H1 (cell line): Measurements from ENCODE around the gene LTF. TPM values are rescaled to one million over a fixed set of nuclear protein-coding genes. Genes with fewer than 3 reads are reported as not detected.

ENCODE experiments used
- CTCF ChIA-PET: fragments of 300-600 bp; sonication (Branson Sonifier 250); formaldehyde crosslinking; loops from one replicate; lab custom pipeline; 2021; ENCODE audit not compliant: partially characterized antibody; lab: Charles Lee
- POLR2A ChIA-PET: fragments of 300-600 bp; sonication (Branson Sonifier 250); formaldehyde crosslinking; loops from one replicate; lab custom pipeline; 2021; ENCODE audit warnings: inconsistent platforms; ENCODE audit not compliant: partially characterized antibody; lab: Charles Lee
- DNase-seq, 2 experiments: peaks; one replicate each; pipeline versions ENCODE4 v3.0.0 to v3.0.0-alpha.2; 2010 to 2022; ENCODE audit warnings: low spot score in 2 of 2, low read depth in 1 of 2, mixed read lengths in 1 of 2
- FAIRE-seq: peaks from 2 replicates; lab custom pipeline; 2011; peaks lifted over from hg19 to GRCh38; lab: Jason Lieb, UNC
- H2AFZ ChIP-seq: 2 replicates; pipeline ENCODE4 v1.8.1; 2012; ENCODE audit warnings: low read length, inconsistent platforms
- H2AK5ac ChIP-seq: 2 replicates; pipeline ENCODE4 v1.6.1; 2013; ENCODE audit warnings: low read depth, low read length
- H2BK120ac ChIP-seq: replicated peaks from 2 replicates; pipeline ENCODE3; 2013; ENCODE audit warnings: low read depth, low read length, inconsistent platforms
- H2BK12ac ChIP-seq: 2 replicates; pipeline ENCODE4 v1.6.1; 2013; ENCODE audit warnings: low read depth, low read length
- H2BK15ac ChIP-seq: 2 replicates; pipeline ENCODE4 v1.6.1; 2013; ENCODE audit warnings: low read length
- H2BK20ac ChIP-seq: 2 replicates; pipeline ENCODE4 v1.6.1; 2013; ENCODE audit warnings: low read length
- H2BK5ac ChIP-seq: 2 replicates; pipeline ENCODE4 v1.6.1; 2013; ENCODE audit warnings: low read depth, low read length
- H3K14ac ChIP-seq: 2 replicates; pipeline ENCODE4 v1.6.1; 2013; ENCODE audit warnings: inconsistent platforms; ENCODE audit not compliant: insufficient read length
- H3K18ac ChIP-seq: 2 replicates; pipeline ENCODE4 v1.6.1; 2013; ENCODE audit warnings: low read length; ENCODE audit errors: extremely low read depth
- H3K23ac ChIP-seq: 2 replicates; pipeline ENCODE4 v1.6.1; 2013; ENCODE audit warnings: inconsistent platforms; ENCODE audit not compliant: insufficient read length
- H3K23me2 ChIP-seq: 2 replicates; pipeline ENCODE4 v1.6.1; 2013; ENCODE audit warnings: low read depth, low read length
- H3K27ac ChIP-seq: 2 replicates; pipeline ENCODE4 v1.6.1; 2011; ENCODE audit warnings: low read depth, low read length, inconsistent platforms
- H3K27me3 ChIP-seq, 4 experiments: replicated peaks in 1 of 4; 1 replicate in 1 of 4; 2 replicates in 3 of 4; pipeline versions ENCODE4 v1.6.1 to v1.8.1; 2011 to 2013; ENCODE audit warnings: low read length in 3 of 4, mild to moderate bottlenecking in 3 of 4, inconsistent platforms in 2 of 4, mixed read lengths in 2 of 4, moderate library complexity in 1 of 4; ENCODE audit not compliant: control insufficient read depth in 3 of 4, insufficient read depth in 3 of 4; ENCODE audit errors: extremely low read depth in 1 of 4
- H3K36me3 ChIP-seq, 4 experiments: 2 replicates each; pipeline versions ENCODE4 v1.6.1 to v1.8.1; 2011 to 2013; ENCODE audit warnings: mild to moderate bottlenecking in 4 of 4, low read length in 3 of 4, moderate library complexity in 2 of 4, control low read depth in 1 of 4, inconsistent platforms in 1 of 4; ENCODE audit not compliant: insufficient read depth in 4 of 4, control insufficient read depth in 2 of 4
- H3K4ac ChIP-seq: replicated peaks from 2 replicates; pipeline ENCODE3; 2013; ENCODE audit warnings: low read length, low read depth, mixed read lengths, inconsistent platforms; ENCODE audit not compliant: insufficient read length
- H3K4me1 ChIP-seq, 4 experiments: replicated peaks in 1 of 4; 1 replicate in 1 of 4; 2 replicates in 3 of 4; pipeline versions ENCODE4 v1.6.1 to v1.8.1; 2011 to 2013; ENCODE audit warnings: low read length in 3 of 4, inconsistent platforms in 2 of 4, mixed read lengths in 1 of 4; ENCODE audit not compliant: insufficient read depth in 4 of 4, control insufficient read depth in 3 of 4
- H3K4me2 ChIP-seq, 2 experiments: 2 replicates each; pipeline versions ENCODE4 v1.6.1 to v1.8.1; 2011 to 2013; ENCODE audit warnings: low read depth in 2 of 2, low read length in 2 of 2, control low read depth in 1 of 2, inconsistent platforms in 1 of 2, mild to moderate bottlenecking in 1 of 2; ENCODE audit not compliant: insufficient read depth in 1 of 2
- H3K4me3 ChIP-seq, 4 experiments: fragments of 200-600, 300-600 bp in 1 of 4; sonication (generic), shearing (Covaris generic), sonication (Bioruptor Twin) in 1 of 4; 2 replicates each; pipeline versions ENCODE4 v1.5.1 to v1.8.1; 2011 to 2016; ENCODE audit warnings: low read length in 4 of 4, low read depth in 3 of 4, control low read depth in 2 of 4, inconsistent platforms in 2 of 4, mild to moderate bottlenecking in 2 of 4, mixed read lengths in 1 of 4, moderate library complexity in 1 of 4; ENCODE audit not compliant: insufficient read depth in 2 of 4; ENCODE audit errors: extremely low read depth in 1 of 4
- H3K56ac ChIP-seq: replicated peaks from 2 replicates; pipeline ENCODE3; 2013; ENCODE audit warnings: low read depth, mild to moderate bottlenecking, mixed read lengths, low read length, inconsistent platforms; ENCODE audit not compliant: insufficient read length
- H3K79me1 ChIP-seq: 2 replicates; pipeline ENCODE4 v1.6.1; 2013; ENCODE audit warnings: low read depth, low read length, control low read depth
- H3K79me2 ChIP-seq, 2 experiments: 2 replicates each; pipeline versions ENCODE4 v1.6.1 to v1.8.1; 2012 to 2013; ENCODE audit warnings: low read length in 2 of 2, mild to moderate bottlenecking in 2 of 2, inconsistent platforms in 1 of 2; ENCODE audit not compliant: insufficient read depth in 2 of 2, control insufficient read depth in 1 of 2
- H3K9ac ChIP-seq, 4 experiments: replicated peaks in 1 of 4; 1 replicate in 1 of 4; 2 replicates in 3 of 4; pipeline versions ENCODE4 v1.6.1 to v1.8.1; 2011 to 2013; ENCODE audit warnings: low read depth in 3 of 4, low read length in 3 of 4, control low read depth in 2 of 4, mild to moderate bottlenecking in 2 of 4, moderate library complexity in 2 of 4, inconsistent platforms in 1 of 4; ENCODE audit errors: extremely low read depth in 1 of 4
- H3K9me3 ChIP-seq, 2 experiments: 2 replicates each; pipeline versions ENCODE4 v1.6.1 to v1.8.1; 2012 to 2013; ENCODE audit warnings: mild to moderate bottlenecking in 2 of 2, moderate library complexity in 2 of 2, control low read depth in 1 of 2, inconsistent platforms in 1 of 2, low read depth in 1 of 2, low read length in 1 of 2, mixed read lengths in 1 of 2; ENCODE audit not compliant: insufficient read depth in 2 of 2
- H4K20me1 ChIP-seq, 2 experiments: replicated peaks in 1 of 2; 2 replicates each; pipeline versions ENCODE3 to v1.8.1; 2011 to 2013; ENCODE audit warnings: inconsistent platforms in 2 of 2, low read length in 2 of 2, mild to moderate bottlenecking in 1 of 2; ENCODE audit not compliant: insufficient read depth in 2 of 2, control insufficient read depth in 1 of 2
- H4K5ac ChIP-seq: 2 replicates; pipeline ENCODE4 v1.6.1; 2013; ENCODE audit warnings: low read length, low read depth, mixed read lengths, inconsistent platforms; ENCODE audit not compliant: insufficient read length
- H4K8ac ChIP-seq: 2 replicates; pipeline ENCODE4 v1.8.0; 2013; ENCODE audit warnings: mild to moderate bottlenecking, moderate library complexity, low read length, inconsistent platforms; ENCODE audit not compliant: insufficient read depth; ENCODE audit errors: extremely low read depth
- H4K91ac ChIP-seq: replicated peaks from 2 replicates; pipeline ENCODE3; 2013; ENCODE audit warnings: low read length, mixed read lengths, inconsistent platforms; ENCODE audit not compliant: insufficient read length
- ASH2L ChIP-seq: fragments of 200-600, 300-600 bp; sonication (generic); IDR thresholded peaks from one replicate; pipeline ENCODE4 v1.7.1; 2017; ENCODE audit warnings: low read length
- ATF3 ChIP-seq: IDR thresholded peaks from 2 replicates; pipeline ENCODE4 v1.6.1; 2011; ENCODE audit warnings: low read depth, mild to moderate bottlenecking, low read length; ENCODE audit not compliant: insufficient read depth
- CEBPB ChIP-seq: IDR thresholded peaks from 2 replicates; pipeline ENCODE4 v1.6.1; 2012; ENCODE audit warnings: low read depth, low read length
- FOSL1 ChIP-seq: IDR thresholded peaks from 2 replicates; pipeline ENCODE4 v1.6.1; 2011; ENCODE audit warnings: mild to moderate bottlenecking, low read depth, low read length, moderate library complexity; ENCODE audit not compliant: insufficient read depth
- KDM5A ChIP-seq: fragments of 200-600 bp; IDR thresholded peaks from 2 replicates; pipeline ENCODE4 v1.7.1; 2012; ENCODE audit warnings: mild to moderate bottlenecking, low read length, inconsistent platforms, mixed read lengths
- MAX ChIP-seq: IDR thresholded peaks from 2 replicates; pipeline ENCODE4 v1.6.1; 2012; ENCODE audit warnings: inconsistent platforms
- RNF2 ChIP-seq: fragments of 200-900, 300-1000 bp; sonication (generic); IDR thresholded peaks from 2 replicates; pipeline ENCODE4 v1.7.1; 2016; ENCODE audit warnings: borderline replicate concordance, low read depth, mild to moderate bottlenecking, antibody characterized with exemption, low read length; ENCODE audit not compliant: poor library complexity, severe bottlenecking; ENCODE audit errors: missing control alignments
- SIN3A ChIP-seq, 2 experiments: IDR thresholded peaks in 1 of 2; conservative IDR thresholded peaks in 1 of 2; 2 replicates each; pipeline ENCODE4 v1.6.1; 2011 to 2012; ENCODE audit warnings: low read length in 2 of 2, improper control_type of control experiment in 1 of 2, low read depth in 1 of 2, mild to moderate bottlenecking in 1 of 2
- SP4 ChIP-seq: IDR thresholded peaks from 2 replicates; pipeline ENCODE4 v1.6.1; 2012; ENCODE audit warnings: low read length, inconsistent platforms
- SRF ChIP-seq: IDR thresholded peaks from 2 replicates; pipeline ENCODE4 v1.6.1; 2011; ENCODE audit warnings: mild to moderate bottlenecking, low read depth, low read length, moderate library complexity
- TAF1 ChIP-seq: IDR thresholded peaks from 2 replicates; pipeline ENCODE4 v1.6.1; 2011; ENCODE audit warnings: mild to moderate bottlenecking, low read depth, low read length
- TAF7 ChIP-seq: optimal IDR thresholded peaks from 2 replicates; pipeline ENCODE3; 2011; ENCODE audit warnings: low read depth, mild to moderate bottlenecking, inconsistent platforms, low read length, moderate library complexity, borderline replicate concordance
- TBP ChIP-seq: IDR thresholded peaks from 2 replicates; pipeline ENCODE4 v1.6.1; 2011; ENCODE audit warnings: low read depth, low read length, improper control_type of control experiment
- WGBS, 2 experiments: shearing (Covaris generic) in 1 of 2; methylation state at CpG; one replicate each; pipeline versions ENCODE4 v1.1.6 to v1.1.7; 2013 to 2015; ENCODE audit warnings: low lambda C conversion rate in 2 of 2, mixed read lengths in 2 of 2, inconsistent platforms in 1 of 2, low coverage in 1 of 2, missing lambda C conversion rate in 1 of 2; ENCODE audit not compliant: insufficient replicate concordance in 2 of 2, insufficient coverage in 1 of 2, insufficient read length in 1 of 2; ENCODE audit errors: extremely low coverage in 1 of 2, missing lambda C conversion rate in 1 of 2; 5-methylcytosine and 5-hydroxymethylcytosine counted together
- polyA plus RNA-seq, 7 experiments: library from polyadenylated mRNA; depleted of rRNA in 3 of 7; stranded (reverse) in 5 of 7; unstranded in 2 of 7; fragments of >200 nt in 5 of 7; fragments of 200-250 nt in 2 of 7; gene quantifications; 1 replicate in 5 of 7; 2 replicates in 1 of 7; 4 replicates in 1 of 7; pipeline versions ENCODE4 v1.2.1 to v1.2.3, GENCODE V29; 2011 to 2013; ENCODE audit warnings: missing spikeins in 2 of 7, mixed read lengths in 2 of 7
- total RNA-seq: library from RNA; stranded (reverse); fragmentation: NEBNext Ultra II Directional; extraction: Animal tissue kit (Norgen Biotek cat#: 25700); gene quantifications from 2 replicates; pipeline ENCODE4 v1.2.1, GENCODE V29; 2021

LTF gene
- total and polyA plus RNA-seq, 2 of the 8 experiments (the other 6 are each of a cell fraction or from before 2014, with no cell fraction given): 0.23 to 0.99 TPM

- Histone ChIP-seq H3K4me2 (no peak overlapping the region), H3K23me2 (no peaks in the 10 kb centered on the region), H3K18ac (no peak overlapping the region), H2AFZ (no peak overlapping the region), H2BK120ac (no peak overlapping the region), H4K20me1 (no peaks in the 10 kb centered on the region), H4K91ac (no peak overlapping the region), H3K56ac (no peak overlapping the region), H2BK15ac (no peak overlapping the region), H2BK12ac (no peak overlapping the region), H3K23ac (no peak overlapping the region), H3K27ac (no peak overlapping the region), H3K4me3 (no peak overlapping the region), H2BK20ac (no peak overlapping the region), H3K36me3 (no peaks in the 10 kb centered on the region), H3K9me3 (no peaks in the 10 kb centered on the region), H3K14ac (no peak overlapping the region), H4K8ac (no peak overlapping the region; the same call in 1 of the 2 replicates), H3K79me1 (no peaks in the 10 kb centered on the region), H3K27me3 (peaks cover 0 to 4% (median 0%) of the 10 kb centered on the region in 4 experiments; a peak in 2 of 7 replicates), H2AK5ac (no peak overlapping the region), H2BK5ac (no peak overlapping the region), H3K79me2 (no peaks in the 10 kb centered on the region), H3K9ac (no peak overlapping the region), H3K4ac (no peak overlapping the region), H3K4me1 (peaks cover 5 to 18% (median 7%) of the 10 kb centered on the region in 4 experiments), H4K5ac (no peak overlapping the region)
- DNase-seq (no peak), FAIRE-seq (no peak)
- POLR2A ChIA-PET: no interaction called here
- CTCF ChIA-PET: interaction anchor here (0.7 to 7.9 kb wide), 6 partner anchors 8 to 127 kb away, joined by 3 to 63 read pairs (median 4); partner anchors contain the start of gene FAM240A
- TF ChIP-seq ASH2L (no peak), CEBPB (no peak), MAX (no peak), SRF (no peak), FOSL1 (no peak), SIN3A (conservative IDR thresholded peaks at IDR 0.05 in 1 of 2, IDR thresholded peaks at IDR 0.05 in 1 of 2; ENCODE audit: low read depth in 1 of 2, low read length in 2 of 2) (no peak), SP4 (no peak), TAF1 (no peak), ATF3 (no peak), TBP (no peak), KDM5A (no peak), TAF7 (no peak), RNF2 (no peak)
- WGBS, 2 experiments: 82% methylated on average over 4 of the region's 4 CpGs; no CpG with 5 or more reads in 1 of the 2 experiments
Measured at GRCh38 chr3:46501702-46502101, 37.0 kb upstream of the LTF start.
